Fibroblast of skin of right quadriceps (primary cell): ENCODE results near the gene NMT2.

Experiments
- DNase-seq: peaks from one replicate; pipeline ENCODE4 v3.0.0-alpha.2; 2013

The NMT2 gene

GRCh38 chr10:15088428-15089261 lies 79.8 kb downstream of the NMT2 start, which contains the start of gene ACBD7:
TSS of gene ACBD7 (minus strand) at chr10:15088776. CDS start at chr10:15088728, 48 bp downstream.
- DNase-seq: peak; percentile 69

DNA sequence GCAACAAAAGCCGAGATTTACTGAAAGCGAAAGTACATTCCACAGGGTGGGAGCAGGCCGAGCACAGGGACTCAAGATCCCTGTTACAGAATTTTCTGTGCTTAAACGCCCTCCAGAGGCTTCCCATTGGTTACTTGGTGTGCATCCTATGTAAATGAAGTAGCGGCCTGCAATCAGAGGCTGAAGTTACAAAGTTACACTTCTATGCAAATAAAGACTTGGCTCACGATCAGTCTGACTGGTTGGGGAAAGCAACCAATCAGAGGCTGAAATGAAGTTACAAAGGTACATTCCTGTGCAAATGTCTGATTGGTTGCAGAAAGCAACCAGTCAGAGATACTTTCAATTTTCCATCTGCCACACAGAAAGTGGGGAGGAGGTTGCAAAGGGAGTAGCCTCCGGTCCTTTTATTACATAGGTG lies 84.0 kb downstream of the NMT2 start:
- DNase-seq: peak; percentile 91

DNA sequence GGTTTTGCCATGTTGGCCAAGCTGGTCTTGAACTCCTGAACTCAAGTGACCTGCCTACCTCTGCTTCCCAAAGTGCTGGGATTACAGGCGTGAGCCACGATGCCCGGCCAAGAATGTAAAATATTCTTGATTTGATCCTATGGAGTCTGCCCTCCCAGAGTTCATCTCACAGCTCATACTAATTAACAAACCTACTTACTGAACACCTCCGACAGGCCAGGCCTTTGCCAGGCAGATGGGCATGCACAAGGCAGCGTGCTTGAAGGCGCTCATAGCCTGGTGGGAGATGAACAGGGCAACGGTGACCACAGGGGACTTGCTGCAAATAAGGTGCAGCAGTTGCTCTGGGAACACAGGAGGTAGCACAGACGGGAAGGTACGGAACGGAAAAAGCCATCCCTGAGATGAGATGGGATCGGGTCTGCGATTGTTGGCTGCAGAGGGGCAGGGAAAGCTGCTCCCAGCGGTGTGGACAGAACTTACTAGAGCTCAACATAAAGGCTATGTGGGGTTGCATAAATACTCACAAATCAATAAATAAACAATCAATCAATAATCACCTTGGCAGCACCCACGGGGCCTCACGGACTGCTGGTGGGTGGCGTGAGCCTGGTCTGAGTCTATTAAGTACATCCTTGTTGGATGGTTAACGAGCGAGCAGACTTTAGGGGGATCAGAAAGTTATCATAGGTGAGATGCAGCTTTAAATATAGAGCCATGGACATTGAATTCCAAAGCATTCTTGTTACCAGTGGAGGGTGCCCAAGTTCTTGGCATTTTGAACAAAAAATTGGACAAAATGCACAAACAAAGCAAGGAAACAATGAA lies 84.6 kb downstream of the NMT2 start:
- no peak for DNase-seq

GRCh38 chr10:15075421-15075820 lies 93.1 kb downstream of the NMT2 start:
- DNase-seq: no peak

DNA sequence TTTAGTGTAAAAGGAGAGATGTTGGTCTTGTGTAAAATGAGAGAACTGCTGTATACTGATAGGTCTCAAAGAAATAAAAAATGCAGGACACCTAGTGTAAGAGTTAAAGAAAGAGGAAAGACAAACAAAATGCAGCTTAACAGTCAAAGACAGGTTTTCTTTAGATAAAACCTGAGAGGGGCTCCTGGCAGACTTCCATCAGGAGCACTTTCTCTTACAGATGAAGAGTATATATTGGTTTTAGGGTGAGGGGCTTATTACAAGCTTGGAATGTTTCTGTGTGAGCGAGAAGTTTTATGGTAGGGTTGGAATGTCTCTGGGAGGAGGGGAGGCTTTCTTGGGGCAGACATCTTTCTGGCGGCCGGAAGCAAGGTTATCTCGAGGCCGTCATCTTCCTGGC lies 96.1 kb downstream of the NMT2 start:
- DNase-seq: no peak

GRCh38 chr10:15069230-15069629 lies 99.3 kb downstream of the NMT2 start:
- DNase-seq: no peak

- DNase-seq: no peak
Observed at GRCh38 chr10:15068802-15069201, 99.7 kb downstream of the NMT2 start.

DNA sequence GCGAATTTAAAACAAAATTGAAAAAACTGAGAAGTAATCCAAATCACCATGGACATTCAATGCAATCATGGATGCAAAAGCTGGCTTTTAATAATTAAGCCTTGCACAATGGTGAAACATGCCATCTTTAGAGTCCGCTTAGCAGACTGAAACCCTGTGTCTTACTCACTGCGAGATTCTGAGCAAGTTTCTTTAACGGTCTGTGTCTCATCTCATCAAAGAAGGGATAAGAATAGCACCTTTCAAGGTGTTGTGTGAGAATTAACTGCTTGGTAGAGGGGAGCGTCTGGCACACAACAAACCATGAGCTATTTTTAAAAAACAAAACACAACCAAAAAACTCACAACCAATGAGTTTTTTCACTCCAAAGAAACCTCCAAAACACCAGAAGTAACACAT lies 101.3 kb downstream of the NMT2 start:
- DNase-seq: no peak

GRCh38 chr10:15060638-15061037 lies 107.9 kb downstream of the NMT2 start:
- no peak for DNase-seq

DNA sequence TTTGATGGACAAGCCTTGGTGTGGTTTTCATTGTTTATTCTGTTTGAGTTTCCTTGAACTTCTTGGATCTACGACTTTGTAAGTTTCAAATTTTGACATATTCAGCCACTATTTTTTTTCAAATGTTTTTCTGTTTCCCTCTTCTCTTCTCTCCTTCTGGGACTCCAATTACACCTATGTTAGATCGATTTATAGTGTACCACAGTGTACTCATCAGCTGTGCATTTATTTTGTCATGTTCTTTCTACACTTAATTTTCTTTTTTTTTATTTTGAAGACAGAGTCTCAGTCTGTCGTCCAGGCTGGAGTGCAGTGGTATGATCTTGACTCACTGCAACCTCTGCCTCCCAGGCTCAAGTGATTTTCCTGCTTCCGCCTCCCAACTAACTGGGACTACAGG lies 108.6 kb downstream of the NMT2 start:
- no peak for DNase-seq

- DNase-seq: no peak
Observed at GRCh38 chr10:15058689-15059088, 109.8 kb downstream of the NMT2 start.
